Smooth muscle cell (in vitro differentiated cells): Measurements from ENCODE around the gene ZNF331. TPM values are rescaled to one million over a fixed set of nuclear protein-coding genes. Genes with fewer than 3 reads are reported as not detected.
"Not testable (repeated sequence)": the region's sequence is repeated elsewhere in the genome, so short reads cannot be mapped to it uniquely, and the experiment has no call there.

Source experiments
- DNase-seq: peaks from one replicate; lab custom pipeline; 2025; ENCODE audit not compliant: unreplicated experiment; lab: John Stamatoyannopoulos, UW
- H2AFZ ChIP-seq: fragments of 200-600 bp; sonication (generic); 2 replicates; pipeline ENCODE4 v1.6.0; 2016; ENCODE audit warnings: antibody characterized with exemption, low read depth, mild to moderate bottlenecking
- H3F3A ChIP-seq: fragments of 200-600 bp; sonication (generic); 2 replicates; pipeline ENCODE4 v1.6.0; 2017; ENCODE audit warnings: antibody characterized with exemption, low read depth
- H3K27ac ChIP-seq: fragments of 200-600 bp; sonication (generic); 2 replicates; pipeline ENCODE4 v1.5.1; 2016; ENCODE audit warnings: low read depth, mild to moderate bottlenecking
- H3K27me3 ChIP-seq: fragments of 200-600 bp; sonication (generic); 2 replicates; pipeline ENCODE4 v1.6.1; 2016; ENCODE audit warnings: low read depth, mild to moderate bottlenecking
- H3K36me3 ChIP-seq: fragments of 200-600 bp; sonication (generic); 2 replicates; pipeline ENCODE4 v1.5.1; 2016; ENCODE audit warnings: low read depth
- H3K4me1 ChIP-seq: fragments of 200-600 bp; sonication (generic); 2 replicates; pipeline ENCODE4 v1.5.1; 2016; ENCODE audit warnings: low read depth
- H3K4me2 ChIP-seq: fragments of 200-600 bp; sonication (generic); 2 replicates; pipeline ENCODE4 v1.6.0; 2016; ENCODE audit warnings: mild to moderate bottlenecking
- H3K4me3 ChIP-seq: fragments of 200-600 bp; sonication (generic); 2 replicates; pipeline ENCODE4 v1.5.1; 2016; ENCODE audit warnings: mild to moderate bottlenecking
- H3K79me2 ChIP-seq: fragments of 200-600 bp; sonication (generic); 2 replicates; pipeline ENCODE4 v1.6.0; 2016; ENCODE audit warnings: low read depth, mild to moderate bottlenecking
- H3K9ac ChIP-seq: fragments of 200-600 bp; sonication (generic); 2 replicates; pipeline ENCODE4 v1.6.0; 2016; ENCODE audit warnings: low read depth
- H3K9me3 ChIP-seq: fragments of 200-600 bp; sonication (generic); replicated peaks from 2 replicates; pipeline ENCODE4 v1.5.1; 2016; ENCODE audit warnings: low read depth
- H4K20me1 ChIP-seq: fragments of 200-600 bp; sonication (generic); 2 replicates; pipeline ENCODE4 v1.6.0; 2016; ENCODE audit warnings: low read depth
- WGBS: methylation state at CpG from one replicate; pipeline ENCODE4 v1.1.7; 2016; ENCODE audit warnings: low lambda C conversion rate; 5-methylcytosine and 5-hydroxymethylcytosine counted together
- polyA plus RNA-seq: library from polyadenylated mRNA; unstranded; fragments of >200 nt; fragmentation: Nextera tagmentation; extraction: Ambion mirVana; gene quantifications from 2 replicates; pipeline ENCODE4 v1.2.1, GENCODE V29; 2016
- total RNA-seq: library from RNA; depleted of rRNA; stranded (reverse); fragments of >200 nt; gene quantifications from 2 replicates; pipeline ENCODE4 v1.2.3, GENCODE V29; 2014
- TF ChIP-seq, protein P1 (sequence below): fragments of 200-600 bp; sonication (generic); IDR thresholded peaks from 2 replicates; pipeline ENCODE4 v1.5.1; 2017; ENCODE audit warnings: borderline replicate concordance, mild to moderate bottlenecking, antibody characterized with exemption; ENCODE audit not compliant: insufficient read depth, poor library complexity, severe bottlenecking

ZNF331 gene
- total and polyA plus RNA-seq, 2 experiments from 2014 or later: 9.7 to 12.1 TPM

DNA sequence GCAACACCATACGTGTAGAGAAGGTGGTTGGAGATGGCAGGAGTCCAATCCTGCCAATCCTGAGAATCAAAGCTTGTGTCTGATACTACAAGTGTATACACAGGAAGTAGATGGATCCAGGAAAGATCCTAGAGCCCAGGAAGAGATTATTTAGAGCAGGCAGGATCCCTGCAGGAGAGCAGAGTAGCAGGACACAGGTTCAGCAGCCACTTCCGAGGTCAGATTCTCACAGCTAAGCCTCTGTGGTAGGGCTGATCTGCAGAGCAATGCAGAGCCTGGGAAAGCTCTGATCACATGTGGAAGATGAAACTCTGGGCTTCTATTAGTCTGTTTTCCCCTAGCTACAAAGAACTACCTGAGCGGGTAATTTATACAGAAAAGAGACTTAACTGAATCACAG lies 28.5 kb upstream of the ZNF331 start:
- TF ChIP-seq, protein P1, sequence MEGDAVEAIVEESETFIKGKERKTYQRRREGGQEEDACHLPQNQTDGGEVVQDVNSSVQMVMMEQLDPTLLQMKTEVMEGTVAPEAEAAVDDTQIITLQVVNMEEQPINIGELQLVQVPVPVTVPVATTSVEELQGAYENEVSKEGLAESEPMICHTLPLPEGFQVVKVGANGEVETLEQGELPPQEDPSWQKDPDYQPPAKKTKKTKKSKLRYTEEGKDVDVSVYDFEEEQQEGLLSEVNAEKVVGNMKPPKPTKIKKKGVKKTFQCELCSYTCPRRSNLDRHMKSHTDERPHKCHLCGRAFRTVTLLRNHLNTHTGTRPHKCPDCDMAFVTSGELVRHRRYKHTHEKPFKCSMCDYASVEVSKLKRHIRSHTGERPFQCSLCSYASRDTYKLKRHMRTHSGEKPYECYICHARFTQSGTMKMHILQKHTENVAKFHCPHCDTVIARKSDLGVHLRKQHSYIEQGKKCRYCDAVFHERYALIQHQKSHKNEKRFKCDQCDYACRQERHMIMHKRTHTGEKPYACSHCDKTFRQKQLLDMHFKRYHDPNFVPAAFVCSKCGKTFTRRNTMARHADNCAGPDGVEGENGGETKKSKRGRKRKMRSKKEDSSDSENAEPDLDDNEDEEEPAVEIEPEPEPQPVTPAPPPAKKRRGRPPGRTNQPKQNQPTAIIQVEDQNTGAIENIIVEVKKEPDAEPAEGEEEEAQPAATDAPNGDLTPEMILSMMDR: no peak
- Histone ChIP-seq H3K9ac (no peak overlapping the region), H3K79me2 (no peaks in the 10 kb centered on the region), H3K9me3 (no peaks in the 10 kb centered on the region), H3K27ac (no peak overlapping the region), H2AFZ (no peak overlapping the region), H3K27me3 (no peaks in the 10 kb centered on the region), H3K4me3 (no peak overlapping the region), H3K36me3 (no peaks in the 10 kb centered on the region), H3K4me1 (no peaks in the 10 kb centered on the region), H3K4me2 (no peak overlapping the region), H4K20me1 (no peaks in the 10 kb centered on the region), H3F3A (no peaks in the 10 kb centered on the region)
- no peak for DNase-seq
- WGBS: 82% methylated on average over 3 of the region's 3 CpGs

DNA sequence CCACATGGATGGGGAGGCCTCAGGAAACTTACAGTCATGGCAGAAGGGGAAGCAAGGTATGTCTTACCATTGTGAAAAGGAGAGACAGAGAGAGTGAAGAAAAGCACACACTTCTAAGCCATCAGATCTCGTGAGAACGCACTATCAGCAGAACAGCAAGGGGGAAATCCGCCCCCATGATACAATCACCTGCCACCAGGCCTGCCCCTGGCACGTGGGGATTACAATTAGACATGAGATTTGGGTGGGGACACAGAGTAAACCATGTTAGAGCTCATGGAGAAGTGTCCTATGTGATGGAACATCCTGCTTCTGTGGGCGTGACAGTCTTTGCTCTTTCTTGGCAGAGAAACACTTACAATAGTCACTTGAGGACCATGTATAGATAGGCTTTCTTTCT lies 28.1 kb upstream of the ZNF331 start:
- H4K20me1 ChIP-seq: no peaks in the 10 kb centered on the region
- H2AFZ ChIP-seq: no peak overlapping the region
- no peak overlapping the region for H3K27ac ChIP-seq
- no peak overlapping the region for H3K4me3 ChIP-seq
- no peak overlapping the region for H3K4me2 ChIP-seq
- H3K4me1 ChIP-seq: no peaks in the 10 kb centered on the region
- DNase-seq: no peak
- no peaks in the 10 kb centered on the region for H3K27me3 ChIP-seq
- TF ChIP-seq, protein P1: no peak
- no peaks in the 10 kb centered on the region for H3K9me3 ChIP-seq
- 93% methylated on average over 5 of the region's 5 CpGs for WGBS
- no peak overlapping the region for H3K9ac ChIP-seq
- no peaks in the 10 kb centered on the region for H3F3A ChIP-seq
- no peaks in the 10 kb centered on the region for H3K79me2 ChIP-seq
- no peaks in the 10 kb centered on the region for H3K36me3 ChIP-seq

DNA sequence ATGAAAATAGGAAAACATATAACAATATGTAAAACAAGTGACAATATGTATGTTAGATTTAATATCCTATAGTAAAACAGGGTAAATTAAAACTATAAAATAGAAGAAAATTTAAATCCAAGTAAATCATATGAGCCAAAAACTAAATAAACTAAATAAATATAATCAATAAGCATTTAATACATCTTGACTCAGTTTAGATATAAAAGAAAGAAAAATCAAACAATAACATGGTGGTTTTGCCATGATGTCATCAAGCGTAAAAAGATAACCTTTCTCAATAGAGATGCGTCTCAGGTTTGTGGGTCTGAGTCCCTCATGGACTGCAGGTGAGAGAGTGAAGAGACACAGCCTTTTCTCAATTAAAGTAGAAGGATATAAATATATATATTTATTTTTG lies 26.6 kb upstream of the ZNF331 start:
- no peak overlapping the region for H3K27ac ChIP-seq
- no peaks in the 10 kb centered on the region for H4K20me1 ChIP-seq
- H3K4me1 ChIP-seq: no peaks in the 10 kb centered on the region
- no peaks in the 10 kb centered on the region for H3F3A ChIP-seq
- no peaks in the 10 kb centered on the region for H3K36me3 ChIP-seq
- no peak overlapping the region for H3K4me2 ChIP-seq
- TF ChIP-seq, protein P1: no peak
- H3K79me2 ChIP-seq: no peaks in the 10 kb centered on the region
- no peak overlapping the region for H3K9ac ChIP-seq
- 100% methylated on average over 2 of the region's 2 CpGs for WGBS
- no peaks in the 10 kb centered on the region for H3K27me3 ChIP-seq
- DNase-seq: no peak
- H3K4me3 ChIP-seq: no peak overlapping the region
- no peaks in the 10 kb centered on the region for H3K9me3 ChIP-seq
- H2AFZ ChIP-seq: no peak overlapping the region

DNA sequence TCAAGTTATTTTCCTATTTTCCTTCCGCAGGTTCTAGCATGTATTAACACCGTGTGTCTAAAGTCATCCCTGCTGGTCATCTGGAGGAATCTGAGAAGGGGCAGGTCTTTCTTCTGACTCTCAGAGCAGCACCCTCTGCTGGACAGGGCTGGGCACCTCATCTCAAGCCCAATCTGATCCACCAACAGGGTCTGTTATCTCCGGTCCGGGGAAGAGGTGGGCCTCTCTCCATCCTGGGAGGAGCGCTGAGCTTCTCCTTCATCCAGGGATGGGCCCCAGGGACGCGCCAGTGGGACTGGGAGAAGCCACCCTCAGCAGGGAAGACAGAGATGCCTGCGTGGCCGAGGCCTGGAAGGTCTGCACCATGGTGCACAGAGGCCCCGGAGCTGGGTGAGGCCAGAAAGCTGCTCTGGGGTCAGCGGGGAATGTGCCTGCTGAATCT lies 26.0 kb upstream of the ZNF331 start:
- Histone ChIP-seq H3K9ac (no peak overlapping the region), H3K79me2 (no peaks in the 10 kb centered on the region), H3K4me2 (no peak overlapping the region), H3K27ac (no peak overlapping the region), H3K9me3 (no peaks in the 10 kb centered on the region), H3K4me3 (no peak overlapping the region), H3K4me1 (no peaks in the 10 kb centered on the region), H3K27me3 (no peaks in the 10 kb centered on the region), H3F3A (no peaks in the 10 kb centered on the region), H3K36me3 (no peaks in the 10 kb centered on the region), H2AFZ (no peak overlapping the region), H4K20me1 (no peaks in the 10 kb centered on the region)
- TF ChIP-seq, protein P1: peak; percentile 69
- 46% methylated on average over 10 of the region's 11 CpGs for WGBS
- no peak for DNase-seq

DNA sequence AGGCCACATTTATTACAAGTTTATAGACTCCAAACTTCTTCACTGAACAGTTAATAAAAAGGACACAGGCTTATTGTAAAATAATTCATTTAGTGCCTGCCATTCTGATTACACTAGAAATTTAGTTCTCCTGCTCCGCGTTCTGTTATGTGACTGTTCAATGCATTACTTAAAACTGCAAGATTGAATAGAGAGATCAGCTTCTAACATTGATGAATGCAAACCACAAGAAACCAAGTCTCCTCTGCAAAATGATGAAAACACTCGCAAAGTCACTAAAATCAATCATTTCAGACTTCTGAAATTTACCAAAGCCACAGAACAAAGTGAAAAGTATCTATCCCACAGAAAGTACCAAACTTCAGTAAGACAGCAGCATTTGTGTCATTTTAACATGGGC lies 22.9 kb upstream of the ZNF331 start:
- H3K36me3 ChIP-seq, H3K4me2 ChIP-seq, H3K27ac ChIP-seq, H3K9ac ChIP-seq, H3K79me2 ChIP-seq, H2AFZ ChIP-seq, H3K4me3 ChIP-seq, H3K4me1 ChIP-seq, H3K9me3 ChIP-seq, H3F3A ChIP-seq, DNase-seq, H3K27me3 ChIP-seq, H4K20me1 ChIP-seq: not testable (repeated sequence)
- 96% methylated on average over 3 of the region's 3 CpGs for WGBS
